Thyroid gland (tissue), 4 donors: ENCODE measurements around the gene RAD23B.

Experiments
- CTCF ChIP-seq, 6 experiments: fragments of 200-600 bp in 3 of 6; fragments of 450-650 bp in 3 of 6; sonication (generic) in 3 of 6; IDR thresholded peaks; one replicate each; pipeline ENCODE4 v1.5.1; 2016 to 2019; ENCODE audit warnings: antibody characterized with exemption in 6 of 6, mild to moderate bottlenecking in 2 of 6, inconsistent platforms in 1 of 6, moderate library complexity in 1 of 6
- POLR2A ChIP-seq, 2 donors: fragments of 450-650 bp; IDR thresholded peaks; one replicate each; pipeline ENCODE4 v1.6.1; 2017; ENCODE audit warnings: antibody characterized with exemption in 2 of 2, mild to moderate bottlenecking in 2 of 2, moderate library complexity in 1 of 2

- no peak for TF ChIP-seq CTCF (IDR thresholded peaks at IDR 0.05)
- TF ChIP-seq POLR2A (IDR thresholded peaks at IDR 0.05): no peak
Observed at GRCh38 chr9:107281922-107282667, 984 bp upstream of the RAD23B start.
